Fibroblast of lung (primary cell): ENCODE results near the gene CSRP1.

Experiments used
- CTCF ChIP-seq, 2 donors: IDR thresholded peaks in 1 of 2; conservative IDR thresholded peaks in 1 of 2; 1 replicate in 1 of 2; 2 replicates in 1 of 2; pipeline ENCODE4 v1.5.1; 2011 to 2012; ENCODE audit warnings: low read length in 2 of 2, control low read depth in 1 of 2, inconsistent platforms in 1 of 2, low read depth in 1 of 2, mild to moderate bottlenecking in 1 of 2
- EZH2 ChIP-seq: IDR thresholded peaks from 2 replicates; pipeline ENCODE4 v1.5.1; 2012; ENCODE audit warnings: low read length, control low read depth, mild to moderate bottlenecking; ENCODE audit errors: missing control alignments

- TF ChIP-seq CTCF (conservative IDR thresholded peaks at IDR 0.05 in 1 of 2, IDR thresholded peaks at IDR 0.05 in 1 of 2; ENCODE audit: low read depth in 1 of 2, low read length in 2 of 2): no peak
- no peak for TF ChIP-seq EZH2
These were observed 31.1 kb upstream of the CSRP1 start for GRCh38 chr1:201537891-201538611.
